PC-3 (cell line): ENCODE data around the gene AEBP2.

Source experiments
- EZH2 ChIP-seq: fragments of 300-600 bp; sonication (generic); IDR thresholded peaks from one replicate; pipeline ENCODE4 v1.6.1; 2017; ENCODE audit warnings: antibody characterized with exemption, mild to moderate bottlenecking, low read length; ENCODE audit not compliant: unreplicated experiment
- EZH2phosphoT487 ChIP-seq: fragments of 300-600 bp; sonication (generic); IDR thresholded peaks from 2 replicates; pipeline ENCODE4 v1.6.1; 2018; ENCODE audit warnings: mild to moderate bottlenecking, antibody characterized with exemption, low read length, borderline replicate concordance
- TF ChIP-seq, protein P1 (sequence below): fragments of 300-600 bp; sonication (generic); conservative IDR thresholded peaks from 2 replicates; pipeline ENCODE4 v1.5.1; 2017; ENCODE audit warnings: antibody characterized with exemption, low read depth, mild to moderate bottlenecking, low read length

- TF ChIP-seq EZH2, result no peak
- TF ChIP-seq, protein P1, sequence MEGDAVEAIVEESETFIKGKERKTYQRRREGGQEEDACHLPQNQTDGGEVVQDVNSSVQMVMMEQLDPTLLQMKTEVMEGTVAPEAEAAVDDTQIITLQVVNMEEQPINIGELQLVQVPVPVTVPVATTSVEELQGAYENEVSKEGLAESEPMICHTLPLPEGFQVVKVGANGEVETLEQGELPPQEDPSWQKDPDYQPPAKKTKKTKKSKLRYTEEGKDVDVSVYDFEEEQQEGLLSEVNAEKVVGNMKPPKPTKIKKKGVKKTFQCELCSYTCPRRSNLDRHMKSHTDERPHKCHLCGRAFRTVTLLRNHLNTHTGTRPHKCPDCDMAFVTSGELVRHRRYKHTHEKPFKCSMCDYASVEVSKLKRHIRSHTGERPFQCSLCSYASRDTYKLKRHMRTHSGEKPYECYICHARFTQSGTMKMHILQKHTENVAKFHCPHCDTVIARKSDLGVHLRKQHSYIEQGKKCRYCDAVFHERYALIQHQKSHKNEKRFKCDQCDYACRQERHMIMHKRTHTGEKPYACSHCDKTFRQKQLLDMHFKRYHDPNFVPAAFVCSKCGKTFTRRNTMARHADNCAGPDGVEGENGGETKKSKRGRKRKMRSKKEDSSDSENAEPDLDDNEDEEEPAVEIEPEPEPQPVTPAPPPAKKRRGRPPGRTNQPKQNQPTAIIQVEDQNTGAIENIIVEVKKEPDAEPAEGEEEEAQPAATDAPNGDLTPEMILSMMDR, result no peak
- no peak for TF ChIP-seq EZH2phosphoT487
Observed at GRCh38 chr12:19456176-19456575, 16.9 kb downstream of the AEBP2 start.
